ENCODE data around the gene BOD1L1. TPM values are rescaled to one million over a fixed set of nuclear protein-coding genes. Genes with fewer than 3 reads are reported as not detected.

Gene BOD1L1
- total RNA-seq, 6 donors from 2014 or later = 33.1 to 88.0 (median 37.9) TPM

- DNase-seq = no peak
- Histone ChIP-seq H3K27me3 (peaks cover 0 to 85% (median 37%) of the 10 kb centered on the region in 4 donors), H3K9me3 (peaks cover 11 to 15% (median 13%) of the 10 kb centered on the region in 4 donors), H3K4me3 (no peak overlapping the region), H3K36me3 (no peaks in the 10 kb centered on the region), H3K27ac (no peak overlapping the region), H3K4me1 (peaks cover 7 to 38% (median 22%) of the 10 kb centered on the region in 4 donors)
- TF ChIP-seq EP300 (IDR thresholded peaks at IDR 0.05) (no peak), POLR2A (IDR thresholded peaks at IDR 0.05) (no peak), POLR2AphosphoS5 (IDR thresholded peaks at IDR 0.05) (no peak), CTCF (IDR thresholded peaks at IDR 0.05) (no peak)
- 8 to 9% methylated on average over 5 of the region's 5 CpGs for WGBS, 2 donors
- no peak for ATAC-seq (ENCODE audit: low FRiP score in 2 of 2)
These were observed 98.8 kb downstream of the BOD1L1 start for GRCh38 chr4:13528821-13529127.

- Histone ChIP-seq H3K4me3 (no peak overlapping the region), H3K9me3 (peaks cover 11 to 18% (median 16%) of the 10 kb centered on the region in 4 donors), H3K4me1 (peaks cover 7 to 40% (median 22%) of the 10 kb centered on the region in 4 donors), H3K27me3 (peaks cover 0 to 90% (median 38%) of the 10 kb centered on the region in 4 donors), H3K36me3 (no peaks in the 10 kb centered on the region), H3K27ac (no peak overlapping the region)
- ATAC-seq (ENCODE audit: low FRiP score in 2 of 2) = peak in 1 of 2 donors; percentile 59
- TF ChIP-seq POLR2A (IDR thresholded peaks at IDR 0.05) (no peak), EP300 (IDR thresholded peaks at IDR 0.05) (no peak), CTCF (IDR thresholded peaks at IDR 0.05) (no peak)
- 2 to 4% methylated on average over 17 to 33 of the region's 35 CpGs for WGBS, 2 donors
- DNase-seq = no peak
These were observed 99.3 kb downstream of the BOD1L1 start for GRCh38 chr4:13527981-13528820.

- Histone ChIP-seq H3K36me3 (no peaks in the 10 kb centered on the region), H3K27me3 (peaks cover 0 to 90% (median 43%) of the 10 kb centered on the region in 4 donors), H3K4me3 (no peak overlapping the region), H3K27ac (no peak overlapping the region), H3K9me3 (peaks cover 11 to 18% (median 16%) of the 10 kb centered on the region in 4 donors), H3K4me1 (peaks cover 12 to 48% (median 25%) of the 10 kb centered on the region in 4 donors)
- 4 to 8% methylated on average over 37 to 42 of the region's 46 CpGs for WGBS, 2 donors
- ATAC-seq (ENCODE audit: low FRiP score in 2 of 2) (no peak), DNase-seq (peak in 1 of 2 donors; percentile 62)
- TF ChIP-seq POLR2A (IDR thresholded peaks at IDR 0.05) (no peak), CTCF (IDR thresholded peaks at IDR 0.05) (no peak), EP300 (IDR thresholded peaks at IDR 0.05) (no peak), POLR2AphosphoS5 (IDR thresholded peaks at IDR 0.05) (no peak)
These were observed 100.1 kb downstream of the BOD1L1 start for GRCh38 chr4:13527192-13527980.

- peaks cover 0 to 88% (median 43%) of the 10 kb centered on the region in 4 donors for H3K27me3 ChIP-seq
- no peak overlapping the region for H3K4me3 ChIP-seq
- H3K9me3 ChIP-seq = peaks cover 11 to 18% (median 16%) of the 10 kb centered on the region in 4 donors
- ATAC-seq (ENCODE audit: low FRiP score in 2 of 2) (no peak), DNase-seq (no peak)
- WGBS, 2 donors = 32 to 33% methylated on average over 3 of the region's 3 CpGs
- H3K36me3 ChIP-seq = no peaks in the 10 kb centered on the region
- peaks cover 12 to 52% (median 27%) of the 10 kb centered on the region in 4 donors for H3K4me1 ChIP-seq
- TF ChIP-seq CTCF (IDR thresholded peaks at IDR 0.05) (no peak), EP300 (IDR thresholded peaks at IDR 0.05) (no peak), POLR2AphosphoS5 (IDR thresholded peaks at IDR 0.05) (no peak), POLR2A (IDR thresholded peaks at IDR 0.05) (no peak)
- H3K27ac ChIP-seq = no peak overlapping the region
These were observed 100.9 kb downstream of the BOD1L1 start for GRCh38 chr4:13526658-13527057.

Measured in upper lobe of left lung (tissue), 6 donors.